GM18858 (cell line): ENCODE measurements around the gene GNAI1.
"Not testable (repeated sequence)": the region's sequence is repeated elsewhere in the genome, so short reads cannot be mapped to it uniquely, and the experiment has no call there.

Experiments used
- ATAC-seq: cut with Tn5 transposase; IDR thresholded peaks from one replicate; pipeline ENCODE4 v1.9.1; 2021; ENCODE audit not compliant: unreplicated experiment

Gene GNAI1

GRCh38 chr7:80154656-80155333 lies 20.2 kb downstream of the GNAI1 start:
- no peak for ATAC-seq

- no peak for ATAC-seq
These were observed 20.7 kb downstream of the GNAI1 start for GRCh38 chr7:80155374-80155773.

- not testable (repeated sequence) for ATAC-seq
These were observed 23.1 kb downstream of the GNAI1 start for GRCh38 chr7:80157770-80158169.

- ATAC-seq: no peak
These were observed 25.2 kb downstream of the GNAI1 start for GRCh38 chr7:80159802-80160201.

- no peak for ATAC-seq
These were observed 26.8 kb downstream of the GNAI1 start for GRCh38 chr7:80161466-80161865.

- no peak for ATAC-seq
These were observed 30.5 kb downstream of the GNAI1 start for GRCh38 chr7:80165177-80165576.

- ATAC-seq: no peak
These were observed 35.8 kb downstream of the GNAI1 start for GRCh38 chr7:80170445-80170844.

- no peak for ATAC-seq
These were observed 37.8 kb downstream of the GNAI1 start for GRCh38 chr7:80172387-80172786.

GRCh38 chr7:80175744-80176143 lies 41.1 kb downstream of the GNAI1 start:
- ATAC-seq: peak; percentile 63

GRCh38 chr7:80181411-80181810 lies 46.8 kb downstream of the GNAI1 start:
- no peak for ATAC-seq

- no peak for ATAC-seq
These were observed 48.1 kb downstream of the GNAI1 start for GRCh38 chr7:80182630-80183276.

GRCh38 chr7:80183351-80183750 lies 48.7 kb downstream of the GNAI1 start:
- ATAC-seq: no peak

GRCh38 chr7:80183900-80184685 lies 49.5 kb downstream of the GNAI1 start:
- no peak for ATAC-seq

- ATAC-seq: no peak
These were observed 50.1 kb downstream of the GNAI1 start for GRCh38 chr7:80184693-80185092.

- ATAC-seq: no peak
These were observed 50.9 kb downstream of the GNAI1 start for GRCh38 chr7:80185571-80185970.

- ATAC-seq: no peak
These were observed 52.1 kb downstream of the GNAI1 start for GRCh38 chr7:80186721-80187120.

- ATAC-seq: no peak
These were observed 52.6 kb downstream of the GNAI1 start for GRCh38 chr7:80187279-80187678.

GRCh38 chr7:80187727-80188126 lies 53.1 kb downstream of the GNAI1 start:
- no peak for ATAC-seq

GRCh38 chr7:80189638-80190037 lies 55.0 kb downstream of the GNAI1 start:
- ATAC-seq: no peak

GRCh38 chr7:80197627-80198026 lies 63.0 kb downstream of the GNAI1 start:
- no peak for ATAC-seq

GRCh38 chr7:80199051-80199450 lies 64.4 kb downstream of the GNAI1 start:
- no peak for ATAC-seq

- ATAC-seq: no peak
These were observed 69.8 kb downstream of the GNAI1 start for GRCh38 chr7:80204454-80204853.
